Osteocyte (in vitro differentiated cells): ENCODE measurements around the gene PWWP2A. TPM values are rescaled to one million over a fixed set of nuclear protein-coding genes. Genes with fewer than 3 reads are reported as not detected.

Experiments
- DNase-seq: peaks from one replicate; pipeline ENCODE4 v3.0.0; 2021; ENCODE audit warnings: mixed read lengths; ENCODE audit not compliant: unreplicated experiment; ENCODE audit errors: extremely low spot score
- H3K27ac Mint-ChIP-seq: one replicate; pipeline ENCODE4 v1.8.0; 2021; ENCODE audit warnings: mild to moderate bottlenecking, mixed read lengths; ENCODE audit not compliant: unreplicated experiment
- H3K27me3 Mint-ChIP-seq: one replicate; pipeline ENCODE4 v1.8.0; 2021; ENCODE audit warnings: mixed read lengths; ENCODE audit not compliant: unreplicated experiment
- H3K36me3 Mint-ChIP-seq: one replicate; pipeline ENCODE4 v1.8.0; 2021; ENCODE audit warnings: mixed read lengths; ENCODE audit not compliant: unreplicated experiment
- H3K4me1 Mint-ChIP-seq: one replicate; pipeline ENCODE4 v1.8.0; 2021; ENCODE audit warnings: mixed read lengths; ENCODE audit not compliant: unreplicated experiment
- H3K4me3 Mint-ChIP-seq: one replicate; pipeline ENCODE4 v1.8.0; 2021; ENCODE audit warnings: mild to moderate bottlenecking, moderate library complexity, mixed read lengths; ENCODE audit not compliant: unreplicated experiment
- H3K9me3 Mint-ChIP-seq: one replicate; pipeline ENCODE4 v1.8.0; 2021; ENCODE audit warnings: mixed read lengths; ENCODE audit not compliant: unreplicated experiment
- total RNA-seq: library from RNA; stranded (reverse); gene quantifications from 2 replicates; pipeline ENCODE4 v1.2.1, GENCODE V29; 2021
- TF ChIP-seq, protein P1 (sequence below): fragments of 200-600 bp; sonication (generic); IDR thresholded peaks from 2 replicates; pipeline ENCODE4 v1.5.0; 2021; ENCODE audit warnings: antibody characterized with exemption, mild to moderate bottlenecking, moderate library complexity

Gene PWWP2A
- total RNA-seq, 1 donor from 2014 or later = 22.3 TPM

DNA sequence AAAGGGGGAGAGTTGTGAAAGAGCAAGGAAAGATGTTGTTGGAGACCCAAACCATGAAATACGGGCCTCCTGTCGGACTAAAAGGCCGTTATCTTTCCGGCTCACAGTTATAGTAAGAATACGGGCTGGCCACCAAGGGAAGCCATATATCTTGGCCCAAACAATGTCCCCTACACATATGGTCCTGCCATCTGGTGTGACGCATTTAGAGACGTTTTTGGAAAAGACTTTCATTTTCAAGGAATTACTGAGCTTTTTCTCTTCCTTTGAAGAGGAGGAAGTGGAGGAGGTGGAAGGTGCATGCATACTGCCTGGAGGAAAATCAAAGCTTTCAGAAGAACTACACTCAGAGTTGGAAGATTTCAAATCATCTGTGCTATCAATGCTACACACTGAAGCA lies 26.7 kb downstream of the PWWP2A start:
- no peak for DNase-seq
- TF ChIP-seq, protein P1, sequence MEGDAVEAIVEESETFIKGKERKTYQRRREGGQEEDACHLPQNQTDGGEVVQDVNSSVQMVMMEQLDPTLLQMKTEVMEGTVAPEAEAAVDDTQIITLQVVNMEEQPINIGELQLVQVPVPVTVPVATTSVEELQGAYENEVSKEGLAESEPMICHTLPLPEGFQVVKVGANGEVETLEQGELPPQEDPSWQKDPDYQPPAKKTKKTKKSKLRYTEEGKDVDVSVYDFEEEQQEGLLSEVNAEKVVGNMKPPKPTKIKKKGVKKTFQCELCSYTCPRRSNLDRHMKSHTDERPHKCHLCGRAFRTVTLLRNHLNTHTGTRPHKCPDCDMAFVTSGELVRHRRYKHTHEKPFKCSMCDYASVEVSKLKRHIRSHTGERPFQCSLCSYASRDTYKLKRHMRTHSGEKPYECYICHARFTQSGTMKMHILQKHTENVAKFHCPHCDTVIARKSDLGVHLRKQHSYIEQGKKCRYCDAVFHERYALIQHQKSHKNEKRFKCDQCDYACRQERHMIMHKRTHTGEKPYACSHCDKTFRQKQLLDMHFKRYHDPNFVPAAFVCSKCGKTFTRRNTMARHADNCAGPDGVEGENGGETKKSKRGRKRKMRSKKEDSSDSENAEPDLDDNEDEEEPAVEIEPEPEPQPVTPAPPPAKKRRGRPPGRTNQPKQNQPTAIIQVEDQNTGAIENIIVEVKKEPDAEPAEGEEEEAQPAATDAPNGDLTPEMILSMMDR = no peak
- H3K27me3 Mint-ChIP-seq = no peaks in the 10 kb centered on the region
- H3K9me3 Mint-ChIP-seq = no peaks in the 10 kb centered on the region
- peaks cover 6% of the 10 kb centered on the region for H3K4me1 Mint-ChIP-seq
- H3K27ac Mint-ChIP-seq = no peak overlapping the region
- H3K4me3 Mint-ChIP-seq = no peak overlapping the region
- peaks cover 22% of the 10 kb centered on the region for H3K36me3 Mint-ChIP-seq

DNA sequence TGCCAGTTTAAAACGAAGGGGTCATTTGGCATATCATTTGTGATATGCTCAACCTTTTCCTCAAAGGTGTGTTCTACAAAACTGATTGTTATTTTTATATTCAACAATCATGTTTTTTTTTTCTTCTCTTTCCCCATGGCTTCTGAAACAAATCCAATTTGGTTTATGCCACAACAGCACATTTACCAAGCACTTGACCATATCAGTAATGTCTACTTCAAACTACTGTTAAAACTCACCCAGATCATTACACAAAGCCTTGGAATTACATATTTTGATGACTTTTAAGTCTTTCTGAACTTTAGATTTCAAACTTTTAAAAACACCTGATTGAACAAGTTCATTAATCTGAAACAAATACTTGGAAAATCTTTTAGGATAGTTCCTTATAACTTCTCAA lies 29.2 kb downstream of the PWWP2A start:
- Mint-ChIP-seq H3K4me3 (no peak overlapping the region), H3K4me1 (peaks cover 6% of the 10 kb centered on the region)

DNA sequence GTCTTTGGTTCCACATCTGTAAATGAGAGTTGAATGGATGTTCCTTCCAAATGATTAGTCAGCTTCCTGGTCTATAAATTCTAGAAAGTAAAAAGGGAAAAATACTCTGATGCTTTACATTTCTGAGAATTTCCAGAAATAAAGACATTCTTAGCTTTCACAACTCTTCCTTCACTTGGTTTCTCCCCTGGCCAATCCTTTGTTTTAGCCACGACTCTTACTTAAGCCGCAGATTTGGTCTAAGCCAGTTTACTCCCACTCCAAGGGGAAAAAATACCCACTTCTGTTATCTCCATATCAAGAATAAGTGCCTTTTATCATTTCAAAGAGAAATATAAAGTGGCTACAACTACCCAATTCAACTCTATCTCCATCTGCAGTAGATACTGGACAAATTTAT lies 29.7 kb downstream of the PWWP2A start:
- Mint-ChIP-seq H3K27me3 (no peaks in the 10 kb centered on the region), H3K4me1 (peaks cover 5% of the 10 kb centered on the region), H3K36me3 (peaks cover 22% of the 10 kb centered on the region), H3K4me3 (no peak overlapping the region), H3K9me3 (no peaks in the 10 kb centered on the region), H3K27ac (no peak overlapping the region)
- TF ChIP-seq, protein P1 = no peak
- no peak for DNase-seq

More for the DNA sequence above, 29.2 kb downstream of the PWWP2A start:
- Mint-ChIP-seq H3K9me3 (no peaks in the 10 kb centered on the region), H3K27me3 (no peaks in the 10 kb centered on the region), H3K27ac (no peak overlapping the region), H3K36me3 (peaks cover 22% of the 10 kb centered on the region)
- DNase-seq = no peak
- TF ChIP-seq, protein P1 = no peak

DNA sequence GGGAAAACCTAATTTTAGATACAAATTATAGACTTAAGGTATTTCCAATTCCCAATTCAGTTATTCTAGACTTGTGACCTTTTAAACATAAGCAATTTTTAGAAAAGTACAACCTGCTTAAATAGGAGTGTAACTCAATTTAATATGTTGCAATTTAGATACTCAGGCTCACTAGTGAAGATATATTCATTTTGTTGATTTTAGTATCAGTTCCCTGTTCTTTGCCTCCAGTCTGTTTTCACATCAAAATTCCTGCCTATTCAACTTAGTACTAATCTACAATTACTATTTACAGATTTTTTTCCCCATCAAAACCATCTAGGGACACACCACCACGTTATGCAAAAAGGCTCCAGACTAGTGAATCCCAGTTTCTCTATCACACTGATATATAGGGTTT lies 30.4 kb downstream of the PWWP2A start:
- H3K4me1 Mint-ChIP-seq = peaks cover 6% of the 10 kb centered on the region
- H3K9me3 Mint-ChIP-seq = no peaks in the 10 kb centered on the region
- H3K4me3 Mint-ChIP-seq = no peak overlapping the region
- no peaks in the 10 kb centered on the region for H3K27me3 Mint-ChIP-seq
- TF ChIP-seq, protein P1 = no peak
- DNase-seq = no peak
- peaks cover 18% of the 10 kb centered on the region for H3K36me3 Mint-ChIP-seq
- no peak overlapping the region for H3K27ac Mint-ChIP-seq

DNA sequence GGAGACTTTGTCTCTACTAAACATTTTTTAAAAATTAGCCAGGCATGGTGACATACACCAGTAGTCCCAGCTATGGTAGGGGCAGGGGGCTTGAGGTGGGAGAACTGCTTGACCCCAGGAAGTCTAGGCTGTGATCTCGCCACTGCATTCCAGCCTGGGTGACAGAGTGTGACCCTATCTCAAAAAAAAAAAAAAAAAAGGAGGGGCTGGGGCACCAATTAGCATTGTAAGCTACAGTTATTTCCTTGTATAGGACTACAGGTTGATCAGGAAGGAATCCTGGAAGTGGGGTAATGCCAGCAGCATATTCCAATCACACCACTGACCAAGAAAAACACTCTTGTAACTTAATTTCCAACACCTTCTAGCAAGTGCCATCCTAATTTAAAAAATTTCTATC lies 32.1 kb downstream of the PWWP2A start:
- H3K27me3 Mint-ChIP-seq = no peaks in the 10 kb centered on the region
- peak overlapping the region; percentile 7 for H3K27ac Mint-ChIP-seq
- H3K9me3 Mint-ChIP-seq = no peaks in the 10 kb centered on the region
- H3K36me3 Mint-ChIP-seq = peaks cover 4% of the 10 kb centered on the region
- TF ChIP-seq, protein P1 = no peak
- DNase-seq = no peak
- peaks cover 22% of the 10 kb centered on the region for H3K4me1 Mint-ChIP-seq
- no peak overlapping the region for H3K4me3 Mint-ChIP-seq
